Pancreas (tissue), 10 donors: ENCODE data around the gene CELF5. TPM values are rescaled to one million over a fixed set of nuclear protein-coding genes. Genes with fewer than 3 reads are reported as not detected.

Source experiments
- ATAC-seq, 4 donors: fragments of 200-7000 bp; cut with Tn5 transposase; one replicate each; pipeline versions ENCODE4 v1.8.0 to v1.9.1; 2020; ENCODE audit warnings: mild to moderate bottlenecking in 4 of 4, moderate library complexity in 4 of 4
- DNase-seq, 6 donors: peaks; one replicate each; pipeline ENCODE4 v3.0.0-alpha.2; 2020
- FAIRE-seq: peaks from 2 replicates; lab custom pipeline; 2012; peaks lifted over from hg19 to GRCh38; lab: Jason Lieb, UNC
- H3K27ac ChIP-seq, 4 donors: fragments of 200-600 bp; sonication (generic); 1 replicate in 3 of 4; 2 replicates in 1 of 4; pipeline versions ENCODE4 v1.5.0 to v1.8.0; 2020
- H3K27me3 ChIP-seq, 4 donors: fragments of 200-600 bp; one replicate each; pipeline ENCODE4 v1.8.0; 2021
- H3K36me3 ChIP-seq, 3 donors: fragments of 200-600 bp; sonication (generic) in 1 of 3; one replicate each; pipeline versions ENCODE4 v1.5.0 to v1.8.0; 2020 to 2021
- H3K4me1 ChIP-seq, 3 donors: fragments of 200-600 bp; one replicate each; pipeline ENCODE4 v1.8.0; 2021
- H3K4me3 ChIP-seq, 4 donors: fragments of 200-600 bp; sonication (generic) in 2 of 4; one replicate each; pipeline versions ENCODE4 v1.5.0 to v1.8.0; 2020 to 2021
- H3K9me3 ChIP-seq, 4 donors: fragments of 200-600 bp; one replicate each; pipeline ENCODE4 v1.8.0; 2021
- CTCF ChIP-seq, 4 donors: fragments of 200-600 bp; sonication (generic) in 3 of 4; IDR thresholded peaks; one replicate each; pipeline versions ENCODE4 v1.5.0 to v1.8.0; 2021; ENCODE audit warnings: antibody characterized with exemption in 4 of 4
- WGBS, 2 donors: extraction: QIAGEN DNeasy Blood & Tissue Kit; methylation state at CpG; one replicate each; pipeline ENCODE4 v1.1.7; 2013; 5-methylcytosine and 5-hydroxymethylcytosine counted together
- intact Hi-C, 3 donors: fragments of 100-400 bp; cut with DNase I; formaldehyde crosslinking; loops; one replicate each; pipeline versions ENCODE4 v1.11.1 to v1.14.2; 2022
- polyA plus RNA-seq, 2 donors: library from polyadenylated mRNA; stranded (reverse); fragments of 200-250 nt; gene quantifications; one replicate each; pipeline ENCODE4 v1.2.3, GENCODE V29; 2013
- total RNA-seq, 6 donors: library from RNA; stranded (reverse); fragmentation: NEBNext Ultra II Directional in 4 of 6; extraction: Animal tissue kit (Norgen Biotek cat#: 25700) in 4 of 6; gene quantifications; one replicate each; pipeline versions ENCODE4 v1.2.1 to v1.2.4, GENCODE V29; 2021 to 2023
- donor health status: healthy with polysubstance abuse.
- donor health status: DM: no; HTN: no; CAD: no; lungs with moderate emphysema.
- donor health status: DM: no; HTN: no; CAD: no.
- donor health status: control.
- donor health status: control.
- donor health status: Bipolar disorder and iron deficiency.
- donor health status: DM: yes; HTN: yes; CAD: no.
- donor health status: DM: no; HTN: no; CAD: no.
- donor health status: DM: no; HTN: no; CAD: no.
- donor health status: DM: yes; HTN: yes; CAD: no.

The CELF5 gene
- total and polyA plus RNA-seq, 8 donors: 0.30 to 1.6 (median 0.65) TPM

GRCh38 chr19:3319643-3320353 is 95.3 kb downstream of the CELF5 start:
- intact Hi-C loops: loop anchor here (5.0 to 10.0 kb wide), 3 partner anchors 148 to 295 kb away; no protein-coding TSS in a partner anchor
- Histone ChIP-seq H3K4me1 (no peaks in the 10 kb centered on the region), H3K27me3 (no peaks in the 10 kb centered on the region), H3K36me3 (no peaks in the 10 kb centered on the region), H3K4me3 (no peak overlapping the region), H3K27ac (no peak overlapping the region), H3K9me3 (no peaks in the 10 kb centered on the region)
- FAIRE-seq (no peak), DNase-seq (no peak), ATAC-seq (no peak)
- WGBS, 2 donors: 47 to 55% methylated on average over 15 to 18 of the region's 18 CpGs
- no peak for TF ChIP-seq CTCF (IDR thresholded peaks at IDR 0.05)

GRCh38 chr19:3320354-3320670 is 95.9 kb downstream of the CELF5 start:
- no peak for TF ChIP-seq CTCF (IDR thresholded peaks at IDR 0.05)
- Histone ChIP-seq H3K4me3 (no peak overlapping the region), H3K9me3 (no peaks in the 10 kb centered on the region), H3K36me3 (no peaks in the 10 kb centered on the region), H3K27me3 (no peaks in the 10 kb centered on the region), H3K27ac (no peak overlapping the region), H3K4me1 (no peaks in the 10 kb centered on the region)
- 40 to 43% methylated on average over 26 to 29 of the region's 29 CpGs for WGBS, 2 donors
- intact Hi-C loops: loop anchor here in 1 of 3 donors (5.0 kb wide), 1 partner anchor 147 kb away; no protein-coding TSS in a partner anchor
- no peak for ATAC-seq
- FAIRE-seq: no peak
- DNase-seq: no peak

GRCh38 chr19:3320853-3321252 is 96.4 kb downstream of the CELF5 start:
- Histone ChIP-seq H3K9me3 (no peaks in the 10 kb centered on the region), H3K4me1 (no peaks in the 10 kb centered on the region), H3K4me3 (no peak overlapping the region), H3K27ac (no peak overlapping the region), H3K27me3 (no peaks in the 10 kb centered on the region), H3K36me3 (no peaks in the 10 kb centered on the region)
- ATAC-seq (no peak), FAIRE-seq (no peak), DNase-seq (no peak)
- intact Hi-C loops: loop anchor here in 1 of 3 donors (5.0 kb wide), 1 partner anchor 146 kb away; no protein-coding TSS in a partner anchor
- no peak for TF ChIP-seq CTCF (IDR thresholded peaks at IDR 0.05)
- WGBS, 2 donors: 33 to 38% methylated on average over 8 of the region's 8 CpGs

GRCh38 chr19:3321696-3322095 is 97.2 kb downstream of the CELF5 start:
- Histone ChIP-seq H3K4me3 (no peak overlapping the region), H3K4me1 (no peaks in the 10 kb centered on the region), H3K36me3 (no peaks in the 10 kb centered on the region), H3K27ac (no peak overlapping the region), H3K27me3 (no peaks in the 10 kb centered on the region), H3K9me3 (no peaks in the 10 kb centered on the region)
- DNase-seq: no peak
- FAIRE-seq: no peak
- intact Hi-C loops: loop anchor here in 1 of 3 donors (5.0 kb wide), 1 partner anchor 146 kb away; no protein-coding TSS in a partner anchor
- no peak for ATAC-seq
- TF ChIP-seq CTCF (IDR thresholded peaks at IDR 0.05): no peak
- WGBS, 2 donors: 50 to 57% methylated on average over 6 of the region's 6 CpGs
